ENCODE data around the gene MGP.

MGP gene

DNA sequence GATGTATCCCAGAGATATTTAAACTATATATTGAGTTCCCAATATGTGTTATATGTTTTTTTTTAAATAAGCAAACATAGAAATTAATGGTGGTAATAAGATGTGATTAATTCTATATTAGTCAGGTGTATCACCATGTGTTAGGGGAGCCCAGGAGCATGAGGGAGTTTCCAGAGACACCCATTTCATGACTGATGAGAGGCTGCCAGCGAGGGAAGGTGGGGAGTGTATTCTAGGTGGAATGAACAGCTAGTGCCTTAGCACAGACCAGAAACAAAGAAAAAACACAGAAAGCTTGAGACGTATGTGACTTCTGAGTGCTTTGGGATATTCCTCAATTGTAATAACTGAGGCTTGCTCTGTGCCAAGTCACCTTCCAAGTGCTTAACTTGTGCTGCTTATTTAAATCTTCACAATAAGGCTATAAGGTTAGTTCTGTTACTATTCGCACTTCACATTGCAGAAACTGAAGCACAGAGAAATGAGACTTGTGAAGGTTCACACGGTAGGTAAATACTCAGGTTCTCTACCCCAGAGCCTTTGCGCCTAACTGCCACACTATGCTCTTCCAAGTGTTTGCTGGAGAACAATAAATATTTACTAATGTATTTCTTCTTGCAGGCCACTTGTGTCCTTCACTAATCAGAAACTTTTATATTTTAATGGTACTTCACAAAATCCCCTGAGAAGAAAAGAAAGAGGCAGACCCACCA is 17.9 kb upstream of the MGP start:
- no peak for DNase-seq (ENCODE audit: low read depth, low spot score)

DNA sequence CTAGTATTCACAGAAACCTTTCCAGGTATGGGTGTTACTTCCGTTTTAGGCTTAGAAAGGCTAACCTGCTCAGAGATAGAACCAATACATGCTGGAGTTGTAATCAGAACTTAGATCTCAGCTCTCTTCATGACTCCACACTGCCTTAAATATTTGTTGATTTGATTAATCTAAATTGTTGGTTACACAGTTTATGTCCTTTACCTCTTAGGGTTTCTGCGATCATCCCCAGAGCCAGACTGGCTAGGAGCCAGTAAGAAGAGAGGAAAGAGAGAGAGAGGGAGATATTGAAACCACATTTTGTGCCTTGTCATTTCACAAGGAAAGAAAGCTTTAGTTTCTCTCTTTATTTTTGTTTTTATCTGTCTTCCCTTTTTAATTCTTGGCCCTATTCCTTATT is 16.8 kb upstream of the MGP start:
- no peak for DNase-seq (ENCODE audit: low read depth, low spot score)

DNA sequence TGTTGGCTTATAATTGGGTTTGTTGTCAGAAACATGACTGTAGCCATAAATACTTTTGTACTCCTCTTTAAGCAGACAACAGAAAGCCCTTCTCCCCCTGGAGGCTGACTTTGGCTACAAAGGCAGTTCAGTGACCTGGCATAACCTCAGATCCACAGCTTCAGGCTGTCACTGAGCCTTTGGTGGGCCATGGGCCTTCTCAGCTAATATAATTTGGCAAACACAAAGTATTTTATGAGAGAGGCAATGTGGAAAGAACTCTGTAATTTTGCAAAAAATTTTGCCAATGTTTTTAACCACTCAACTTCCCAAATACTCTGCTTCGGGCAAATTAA is 15.5 kb upstream of the MGP start:
- DNase-seq (ENCODE audit: low read depth, low spot score) = peak; percentile 9

DNA sequence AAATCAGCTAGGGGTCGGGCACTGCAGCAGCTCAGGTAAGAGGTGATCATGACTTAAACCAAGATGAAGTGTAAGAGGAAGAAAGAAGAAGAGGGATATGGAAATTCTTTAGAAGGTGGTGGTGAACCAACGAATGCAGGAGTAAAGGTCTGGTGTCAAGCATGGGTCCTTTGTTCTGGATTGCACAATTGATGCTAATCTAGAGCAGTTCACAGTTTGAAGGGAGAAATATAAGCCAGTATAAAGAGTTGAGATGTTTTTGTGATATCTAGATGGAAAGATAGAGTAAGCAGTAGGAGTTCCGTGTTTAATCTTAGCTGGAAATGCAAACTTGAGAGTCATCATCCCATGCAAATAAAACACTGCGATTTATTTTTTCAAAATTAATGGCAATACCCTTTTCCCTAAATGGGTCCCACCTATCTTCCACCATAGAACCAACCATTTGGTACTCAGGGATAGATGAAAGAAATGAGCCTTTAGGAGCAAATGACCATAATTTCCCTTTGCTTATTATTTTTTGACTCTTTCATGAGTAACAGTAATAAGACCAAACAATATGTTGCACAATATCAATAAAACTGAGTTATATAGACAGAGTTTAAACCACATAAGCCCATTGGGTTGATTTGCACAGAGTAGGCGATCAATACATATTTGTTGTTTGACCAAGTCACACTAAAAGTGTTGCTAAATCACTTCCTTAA is 15.0 kb upstream of the MGP start:
- no peak for DNase-seq (ENCODE audit: low read depth, low spot score)

DNA sequence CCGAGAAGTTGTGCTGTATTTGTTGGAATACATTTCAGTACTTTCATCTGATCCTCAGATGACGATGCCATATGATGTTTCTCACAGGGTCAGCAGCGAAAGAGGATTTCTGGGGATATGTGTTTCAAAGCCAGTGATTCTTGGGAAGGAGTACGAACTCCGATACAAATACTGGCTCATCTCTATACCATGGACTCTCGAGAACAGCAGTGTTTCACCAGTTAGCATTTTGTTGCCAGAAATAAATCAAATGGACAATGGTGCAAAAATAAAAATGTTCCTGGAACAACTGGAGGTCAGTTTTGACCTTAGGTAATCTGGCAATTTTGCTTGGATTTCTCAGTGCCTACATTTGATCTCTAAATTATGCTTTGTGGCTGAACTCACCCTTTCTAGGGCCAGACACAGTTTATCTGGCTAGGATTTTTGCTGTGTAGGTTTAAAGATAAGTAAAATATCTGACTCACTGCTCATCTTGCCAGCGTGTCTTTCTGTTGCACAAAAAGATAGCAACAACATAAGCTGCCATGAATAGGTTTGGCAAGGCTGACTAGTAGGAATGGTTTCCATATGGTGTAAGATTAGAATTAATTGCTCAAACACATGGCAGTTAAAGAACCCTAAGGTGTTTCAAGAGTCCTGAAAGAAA is 11.0 kb upstream of the MGP start:
- DNase-seq (ENCODE audit: low read depth, low spot score) = no peak

DNA sequence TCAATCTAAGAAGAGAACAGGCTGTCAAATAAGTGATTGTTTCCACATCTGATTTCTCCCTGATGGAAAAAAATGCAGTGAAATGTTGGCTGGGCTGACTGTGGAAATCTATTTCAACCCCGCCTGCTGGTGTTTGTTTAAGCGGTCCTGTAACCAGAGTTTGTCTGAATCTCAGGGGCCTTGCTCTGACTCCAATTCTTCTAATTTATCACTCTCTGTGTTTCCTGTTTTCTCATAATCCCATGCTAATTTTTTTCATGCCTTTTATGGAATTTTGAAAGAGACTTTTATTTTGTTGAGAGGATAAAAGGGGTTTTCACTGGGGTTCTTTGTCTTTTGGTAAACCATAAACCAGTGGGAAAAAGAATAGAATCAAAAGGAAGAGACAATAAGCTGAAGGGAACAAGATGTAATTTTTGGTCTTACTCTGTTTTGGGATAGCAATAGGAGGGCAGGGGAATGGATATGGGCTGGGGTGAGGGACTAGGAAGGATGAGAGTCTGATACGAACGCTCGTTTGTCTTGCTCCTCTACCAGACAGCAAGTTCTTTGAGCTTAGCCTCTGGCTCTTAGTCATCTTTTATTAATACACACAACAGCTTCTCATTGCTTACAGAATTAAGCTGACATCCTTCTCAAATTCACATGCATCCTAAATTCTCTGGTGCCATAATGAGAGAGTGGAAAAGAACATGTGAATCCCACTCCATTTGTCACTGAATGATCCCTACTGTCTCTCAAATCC is 8.0 kb upstream of the MGP start:
- DNase-seq (ENCODE audit: low read depth, low spot score) = no peak

DNA sequence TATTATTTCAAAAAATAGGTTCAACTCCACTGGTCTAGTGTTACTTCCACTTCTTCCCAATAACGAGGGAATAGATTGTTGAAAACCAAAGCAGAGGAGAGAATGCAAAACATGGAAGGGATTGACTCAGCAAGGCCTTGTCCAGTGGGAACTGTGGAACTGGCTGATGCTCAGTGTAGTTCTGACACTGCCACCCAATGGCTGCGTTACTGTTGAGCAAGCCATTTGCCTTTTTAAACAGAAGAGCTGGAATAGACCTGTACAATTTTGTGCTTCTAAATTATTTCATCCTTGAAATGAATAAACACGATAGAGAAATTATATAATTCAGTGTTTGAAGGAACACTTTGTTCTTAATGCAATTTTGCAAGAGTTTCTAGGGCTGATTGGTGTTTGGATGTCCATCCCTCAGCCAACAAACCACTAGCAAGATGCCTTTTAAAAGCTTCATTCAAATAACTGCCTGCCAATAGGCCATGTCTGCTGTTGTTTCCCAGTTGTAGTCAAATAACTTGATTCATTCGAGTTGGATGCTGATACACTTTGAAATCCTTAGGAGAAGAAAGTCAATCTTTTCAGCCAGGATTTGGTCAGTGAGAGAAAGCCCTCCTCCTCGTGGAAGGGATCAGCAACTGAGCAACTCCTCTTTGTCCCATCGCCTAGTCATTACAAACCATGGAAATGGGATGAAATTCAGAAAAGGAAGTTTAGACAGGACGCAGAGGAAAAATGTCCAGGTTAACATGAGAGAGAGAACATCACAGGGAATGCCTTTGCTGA is 7.3 kb upstream of the MGP start:
- DNase-seq (ENCODE audit: low read depth, low spot score) = no peak

DNA sequence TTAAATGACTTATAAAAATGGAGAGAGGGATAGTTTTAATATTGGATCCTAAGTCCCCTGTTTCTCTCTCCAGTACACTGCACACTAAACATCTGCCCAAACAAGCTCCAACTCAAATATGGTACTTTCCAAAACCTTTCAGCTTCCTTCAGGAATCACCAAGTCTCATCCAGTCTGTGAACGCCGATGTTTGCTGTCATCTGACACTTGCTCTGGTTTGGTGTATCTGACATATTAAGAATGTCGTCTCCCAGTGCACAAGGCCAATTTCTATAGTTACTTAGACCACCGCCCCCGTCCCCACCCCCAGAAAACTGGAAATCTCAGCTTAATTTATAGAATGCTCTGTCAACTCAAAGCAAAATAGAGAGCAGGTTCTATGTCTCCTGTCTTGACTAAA is 5.0 kb upstream of the MGP start:
- DNase-seq (ENCODE audit: low read depth, low spot score) = no peak

DNA sequence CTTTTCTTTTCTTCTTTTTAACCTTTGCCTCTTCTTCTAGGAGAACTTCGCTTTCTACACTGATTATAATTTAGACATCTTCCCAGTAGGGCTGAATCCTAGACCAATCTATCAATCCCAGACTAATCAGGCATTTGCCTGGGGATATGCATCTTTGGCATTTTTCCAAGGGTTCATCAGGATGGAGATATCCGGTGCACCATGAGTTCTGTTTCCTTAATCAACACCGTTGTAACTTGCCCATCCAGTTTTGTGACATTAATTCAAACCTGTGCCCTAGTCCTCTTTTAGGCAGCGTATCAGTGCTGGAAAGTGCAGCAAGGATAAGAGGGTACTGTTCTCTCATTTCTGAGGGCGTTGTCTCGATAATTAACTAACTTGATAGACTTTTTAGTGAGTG is 617 bp upstream of the MGP start:
- DNase-seq (ENCODE audit: low read depth, low spot score) = no peak

DNA sequence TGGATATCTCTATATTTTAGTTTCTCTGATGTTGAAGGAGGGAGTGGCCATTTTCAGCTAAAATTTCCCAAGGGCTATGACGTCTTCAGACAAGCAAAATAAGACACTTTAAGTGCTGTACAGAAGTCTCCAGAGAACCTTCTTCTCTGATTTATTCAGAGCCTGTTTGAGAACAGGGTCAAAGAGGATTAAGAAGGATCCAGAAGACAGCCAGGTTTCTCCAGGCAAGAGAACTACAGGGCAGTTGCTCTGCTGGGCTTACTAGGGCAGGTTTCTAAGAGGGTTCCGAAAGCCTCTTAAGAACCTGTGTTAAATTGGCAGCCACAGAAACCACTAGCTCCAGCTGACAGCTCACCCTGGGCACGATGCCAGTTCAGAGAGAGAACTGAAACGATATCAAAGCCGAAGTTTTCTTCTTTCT is 1.2 kb downstream of the MGP start:
- no peak for DNase-seq (ENCODE audit: low read depth, low spot score)

DNA sequence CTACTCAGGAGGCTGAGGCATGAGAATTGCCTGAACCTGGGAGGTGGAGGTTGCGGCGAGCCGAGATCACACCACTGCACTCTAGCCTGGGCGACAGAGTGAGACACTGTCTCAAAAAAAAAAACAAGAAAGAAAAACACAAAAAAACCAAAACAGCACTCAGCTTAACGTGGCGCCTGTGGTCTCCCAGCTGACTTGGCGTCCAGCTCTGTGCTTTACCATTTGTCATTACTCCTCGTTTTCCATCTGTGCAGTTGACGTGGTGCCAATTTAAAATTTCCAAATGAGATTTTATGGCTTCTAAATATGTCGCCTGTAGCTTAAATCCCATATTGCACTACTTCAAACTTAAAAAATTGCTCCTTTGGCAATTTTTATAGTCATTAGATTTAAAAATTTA is 2.0 kb downstream of the MGP start:
- no peak for DNase-seq (ENCODE audit: low read depth, low spot score)

DNA sequence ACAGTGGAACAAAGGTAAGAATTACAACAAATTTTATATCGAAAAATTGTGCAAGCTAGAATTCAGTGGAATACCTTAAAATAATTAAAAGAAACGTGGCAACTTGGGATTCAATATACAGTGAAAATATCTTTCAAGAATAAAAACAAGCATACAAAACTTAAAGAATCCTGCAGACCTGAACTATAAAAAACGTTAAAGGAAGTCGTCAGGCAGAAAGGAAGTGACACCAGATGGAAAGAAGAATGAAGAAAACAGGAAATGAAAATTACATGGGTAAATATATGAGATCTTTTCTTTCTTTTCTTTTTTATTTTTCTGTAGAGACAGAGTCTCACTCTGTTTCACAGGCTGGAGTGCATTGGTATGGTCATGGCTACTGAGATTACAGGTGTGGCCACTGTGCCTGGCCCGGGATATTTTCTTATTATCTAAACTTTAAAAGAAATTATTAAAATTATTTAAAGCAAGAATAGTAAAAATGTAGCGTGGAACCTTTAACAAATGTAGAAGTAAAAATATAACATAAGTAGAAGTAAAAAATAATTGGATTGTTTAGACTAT is 4.7 kb downstream of the MGP start:
- no peak for DNase-seq (ENCODE audit: low read depth, low spot score)

DNA sequence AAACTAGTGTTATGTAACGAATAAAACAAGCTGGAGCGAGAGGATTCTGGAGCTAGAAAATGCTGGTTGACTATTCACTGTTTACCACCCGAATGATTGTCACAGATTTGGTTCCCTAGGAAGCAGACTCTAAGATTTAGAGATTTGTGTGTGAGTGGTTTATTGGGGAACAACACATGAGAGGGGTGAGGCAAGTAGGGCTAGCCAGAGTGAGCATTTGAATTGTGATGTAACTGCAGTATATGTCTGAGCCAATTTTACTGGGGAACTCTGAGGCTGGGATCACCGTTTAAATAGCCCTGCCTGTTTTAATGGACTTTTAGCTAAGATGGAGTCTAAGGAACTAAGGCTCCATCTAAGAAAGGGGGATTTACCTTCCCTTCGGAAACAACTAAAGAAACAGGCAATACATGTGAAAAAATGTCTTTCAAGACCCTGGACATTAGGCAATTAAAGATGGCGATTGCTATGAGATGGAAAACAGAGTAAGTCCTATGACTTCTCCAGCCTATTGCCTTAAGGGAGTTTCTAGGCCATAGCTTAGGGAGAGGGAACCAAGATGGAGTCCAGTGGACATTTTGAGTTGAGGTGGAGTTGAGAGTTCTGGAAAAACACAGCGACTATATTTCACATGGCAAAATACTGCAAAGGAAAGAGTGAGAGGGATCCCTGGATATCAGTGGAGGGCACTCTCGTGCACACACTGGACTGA is 6.3 kb downstream of the MGP start:
- no peak for DNase-seq (ENCODE audit: low read depth, low spot score)

DNA sequence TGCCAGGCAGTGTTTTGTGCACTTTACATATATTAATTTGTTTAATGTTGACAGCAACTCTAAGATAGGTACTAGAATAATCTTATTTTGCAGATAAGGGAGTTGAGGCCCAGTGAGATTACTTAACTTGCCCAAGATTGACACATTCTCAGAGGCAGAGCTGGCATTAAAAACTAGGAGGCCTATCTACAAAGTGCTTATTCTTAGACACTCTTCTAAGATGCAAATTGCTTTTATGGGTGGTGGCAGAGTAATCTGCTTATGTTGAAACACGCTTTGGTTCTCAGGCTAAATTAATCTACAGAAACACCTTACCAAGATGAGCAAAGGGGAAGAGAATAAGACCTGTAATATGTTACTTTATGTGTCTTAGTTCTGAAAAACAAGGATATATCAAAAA is 7.2 kb downstream of the MGP start:
- no peak for DNase-seq (ENCODE audit: low read depth, low spot score)

DNA sequence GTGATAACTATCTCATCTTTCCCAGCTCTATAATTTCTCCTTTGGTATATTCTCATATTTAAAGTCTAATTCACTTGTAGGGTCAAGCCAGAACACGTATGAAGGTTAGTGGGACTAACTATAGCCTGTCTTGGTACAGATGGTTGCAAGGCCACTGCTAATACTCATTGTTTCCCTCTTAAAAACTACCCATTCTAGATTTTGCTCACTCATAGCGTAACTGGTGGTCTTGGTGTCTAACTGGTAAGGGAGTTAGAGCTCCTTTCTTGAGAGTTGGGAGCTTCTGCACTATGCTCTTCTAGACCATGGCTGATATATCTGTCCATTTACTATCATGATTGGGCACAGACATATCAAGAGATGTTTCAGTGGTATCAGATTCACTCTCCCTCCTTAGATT is 8.8 kb downstream of the MGP start:
- DNase-seq (ENCODE audit: low read depth, low spot score) = no peak

DNA sequence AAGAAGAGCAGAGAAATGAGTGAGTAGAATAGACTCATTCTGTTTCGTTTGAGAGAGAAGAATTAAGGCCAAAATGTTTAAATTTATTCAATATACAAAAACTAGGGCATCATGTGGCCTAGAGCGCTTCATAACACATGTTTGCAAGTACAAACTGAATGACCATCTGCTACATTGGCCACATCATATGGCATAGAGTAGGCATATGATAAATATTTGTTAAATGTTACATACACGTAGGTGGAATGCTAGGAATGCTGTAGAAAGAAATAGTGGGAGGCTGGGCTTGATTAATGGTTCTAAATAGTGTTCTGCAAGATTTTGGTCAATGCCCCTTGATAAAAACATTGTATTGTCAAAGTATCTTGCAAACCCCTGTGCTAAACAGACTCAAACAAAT is 10.8 kb downstream of the MGP start:
- no peak for DNase-seq (ENCODE audit: low read depth, low spot score)

DNA sequence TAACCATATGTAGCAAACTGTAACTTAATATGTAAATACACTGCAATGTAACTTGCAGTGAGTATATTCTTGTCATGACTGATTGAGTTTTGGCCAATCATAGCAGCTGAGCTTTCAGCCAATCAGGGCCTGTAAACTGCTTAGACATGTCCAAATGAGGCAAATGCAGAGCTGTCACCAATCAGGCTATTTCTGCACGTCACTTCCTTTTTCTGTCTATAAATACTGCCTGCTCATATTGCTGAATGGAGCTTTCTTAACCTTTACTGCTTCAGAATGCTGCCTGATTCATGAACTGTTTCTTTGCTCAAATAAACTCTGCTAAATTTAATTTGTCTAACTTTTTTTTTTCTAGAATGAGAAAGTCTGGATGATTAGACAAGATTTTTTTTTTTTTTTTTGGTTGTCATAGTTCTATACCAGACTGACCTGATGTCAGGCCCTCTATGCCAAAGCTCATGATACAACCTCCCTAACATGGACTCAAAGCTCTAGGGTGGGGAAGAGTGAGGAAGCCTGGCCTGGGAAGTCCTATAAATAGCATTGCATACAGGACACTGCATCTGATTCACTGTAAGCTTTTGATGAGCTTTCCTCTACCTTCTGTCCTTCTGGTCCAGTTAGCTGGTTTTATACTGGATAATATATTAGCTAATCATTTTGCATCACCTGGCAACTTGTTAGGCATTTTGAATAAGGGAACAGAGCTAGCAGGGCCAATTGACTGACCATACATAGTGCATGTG is 12.0 kb downstream of the MGP start:
- DNase-seq (ENCODE audit: low read depth, low spot score) = no peak

DNA sequence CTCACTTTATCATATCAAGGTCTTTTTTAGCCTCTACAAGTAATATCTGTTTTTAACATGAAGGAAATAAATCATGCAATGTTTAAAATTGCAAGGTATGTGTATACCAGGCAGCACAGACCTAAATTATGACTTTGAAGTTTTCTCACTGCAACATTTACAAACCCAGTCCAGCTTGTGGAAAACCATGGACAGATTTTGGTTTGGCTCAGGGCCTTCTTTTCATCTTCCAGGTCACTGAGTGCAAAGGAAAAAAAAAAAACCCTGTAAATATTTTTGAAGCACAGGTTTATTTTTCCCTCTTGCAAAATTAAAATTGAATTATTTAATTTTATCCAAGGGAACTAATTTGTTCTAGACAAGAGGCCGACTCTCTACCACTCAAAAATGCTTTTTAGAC is 13.8 kb downstream of the MGP start:
- no peak for DNase-seq (ENCODE audit: low read depth, low spot score)

DNA sequence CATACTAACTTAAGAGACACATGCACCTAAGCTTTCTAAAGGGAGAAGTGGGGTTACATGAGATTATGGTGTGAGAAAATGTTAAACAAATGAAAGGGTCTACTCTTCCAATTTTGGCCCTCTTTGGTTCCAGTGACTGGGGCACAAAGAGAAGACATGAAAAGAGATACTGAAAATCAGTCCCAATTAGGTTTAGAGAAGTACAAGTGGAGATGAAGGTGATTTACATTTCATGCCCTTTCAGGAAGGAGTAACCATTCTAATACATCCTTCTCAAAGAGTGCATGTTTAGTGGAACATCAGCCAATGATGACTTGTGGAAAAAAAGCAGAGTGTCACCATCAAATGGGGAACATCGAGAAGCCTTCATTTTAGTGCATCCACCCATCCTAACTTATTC is 14.4 kb downstream of the MGP start:
- DNase-seq (ENCODE audit: low read depth, low spot score) = no peak

DNA sequence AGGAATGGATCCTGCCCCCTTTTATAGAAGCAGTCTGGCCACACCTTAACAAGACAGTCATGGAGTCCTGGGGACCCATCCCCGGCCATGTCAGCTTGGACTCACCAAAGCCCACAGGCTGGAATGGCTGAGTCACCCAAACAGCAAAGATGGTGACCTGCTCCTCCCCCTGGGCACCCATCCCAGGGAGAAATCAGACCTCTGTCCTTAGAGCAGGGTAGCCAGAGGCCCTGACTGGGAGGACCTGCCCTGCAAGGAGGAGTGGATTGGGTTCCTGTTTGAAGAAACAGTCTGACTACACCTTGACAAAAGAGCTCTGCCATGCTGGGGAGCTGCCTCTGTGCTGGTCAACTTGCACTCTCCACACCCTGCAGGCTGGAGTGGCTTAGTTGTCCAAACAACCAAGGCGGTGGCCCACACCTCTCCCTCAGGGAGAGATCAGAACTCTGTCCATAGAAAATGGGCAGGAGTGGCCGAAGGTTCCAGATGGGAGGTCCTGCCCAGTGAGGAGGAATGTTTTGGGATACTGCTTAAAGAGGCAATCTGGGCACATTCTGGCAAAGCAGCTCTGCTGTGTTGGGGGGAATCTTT is 16.6 kb downstream of the MGP start:
- no peak for DNase-seq (ENCODE audit: low read depth, low spot score)
